ENCODE results near the gene ZNF281.

ZNF281 gene

DNA sequence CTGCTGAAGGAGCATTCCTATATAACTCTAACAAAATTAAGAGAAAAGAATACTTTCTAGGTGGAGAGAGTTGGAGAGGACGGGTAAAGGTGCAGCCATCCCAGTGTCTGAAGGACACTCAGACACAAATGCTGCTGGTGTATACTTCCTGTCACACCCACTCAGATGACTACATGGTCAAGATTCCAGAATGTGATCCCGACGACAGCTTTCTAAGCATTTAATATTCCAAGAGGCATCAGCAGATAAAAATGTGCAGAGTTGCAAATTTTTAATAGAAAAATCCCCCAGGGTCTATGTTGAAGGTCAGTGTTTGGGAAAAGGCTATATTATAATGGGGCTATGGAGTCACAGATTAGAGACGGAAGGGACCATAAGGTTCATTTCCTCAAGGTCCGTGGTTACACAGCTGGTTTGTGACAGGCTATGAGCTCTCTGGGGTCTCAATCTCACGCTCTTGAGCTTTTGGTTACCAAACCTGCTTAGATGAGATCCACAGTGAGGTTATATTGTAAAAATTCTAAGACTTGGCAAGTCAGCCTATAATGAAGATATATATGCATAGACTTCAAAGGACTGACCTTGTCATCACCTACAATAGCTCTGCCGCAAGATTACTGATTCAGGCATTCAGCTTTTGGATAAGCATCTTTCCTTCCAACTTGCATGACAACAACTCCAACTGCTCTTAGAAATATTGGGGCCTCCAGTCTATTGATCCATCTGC lies 35.1 kb downstream of the ZNF281 start:
- Histone ChIP-seq H3K4me1 (ENCODE audit: control insufficient read depth, insufficient read depth, low read length) (peaks cover 61% of the 10 kb centered on the region), H3K9ac (ENCODE audit: low read length) (no peak overlapping the region), H3K4me3 (ENCODE audit: low read depth, low read length) (0 out of 2 replicates have a peak overlapping the region, but pooled peaks have one; percentile 65), H3K9me3 (ENCODE audit: control insufficient read depth, insufficient read depth, low read depth, low read length) (no peaks in the 10 kb centered on the region), H3K27ac (ENCODE audit: low read depth, low read length) (peak overlapping the region; percentile 91), H3K36me3 (ENCODE audit: control insufficient read depth, insufficient read depth, low read length) (peaks cover 3% of the 10 kb centered on the region; the same call in 1 of the 2 replicates), H3K27me3 (ENCODE audit: control insufficient read depth, insufficient read depth, low read length) (no peaks in the 10 kb centered on the region)

- Histone ChIP-seq H3K36me3 (ENCODE audit: control insufficient read depth, insufficient read depth, low read length) (peaks cover 5% of the 10 kb centered on the region; the same call in 1 of the 2 replicates), H3K4me1 (ENCODE audit: control insufficient read depth, insufficient read depth, low read length) (peaks cover 69% of the 10 kb centered on the region), H3K27ac (ENCODE audit: low read depth, low read length) (peak overlapping the region; percentile 91), H3K4me3 (ENCODE audit: low read depth, low read length) (peak overlapping the region; percentile 65), H3K27me3 (ENCODE audit: control insufficient read depth, insufficient read depth, low read length) (no peaks in the 10 kb centered on the region), H3K9me3 (ENCODE audit: control insufficient read depth, insufficient read depth, low read depth, low read length) (no peaks in the 10 kb centered on the region), H3K9ac (ENCODE audit: low read length) (peak overlapping the region; percentile 77)
These were observed 36.0 kb downstream of the ZNF281 start for GRCh38 chr1:200373811-200374231.

DNA sequence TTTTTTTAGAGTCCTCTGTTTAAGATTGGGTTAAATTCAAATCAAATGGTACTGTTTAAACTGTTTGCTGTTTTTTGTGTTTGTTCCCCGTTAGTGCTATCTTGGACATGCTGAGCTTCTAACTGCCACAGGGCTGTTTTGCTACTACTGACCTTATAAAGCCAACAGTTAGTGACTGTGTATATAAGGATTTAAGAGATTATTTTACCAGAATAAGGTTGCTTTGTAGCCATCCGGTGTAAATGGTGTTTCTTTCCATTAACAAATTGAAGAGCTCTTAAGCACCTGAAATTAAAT lies 37.0 kb downstream of the ZNF281 start:
- Histone ChIP-seq H3K4me3 (ENCODE audit: low read depth, low read length) (peak overlapping the region; percentile 65; the same call in 1 of the 2 replicates), H3K4me1 (ENCODE audit: control insufficient read depth, insufficient read depth, low read length) (peaks cover 67% of the 10 kb centered on the region), H3K9ac (ENCODE audit: low read length) (no peak overlapping the region), H3K36me3 (ENCODE audit: control insufficient read depth, insufficient read depth, low read length) (peaks cover 5% of the 10 kb centered on the region; the same call in 1 of the 2 replicates), H3K27ac (ENCODE audit: low read depth, low read length) (no peak overlapping the region), H3K9me3 (ENCODE audit: control insufficient read depth, insufficient read depth, low read depth, low read length) (no peaks in the 10 kb centered on the region), H3K27me3 (ENCODE audit: control insufficient read depth, insufficient read depth, low read length) (no peaks in the 10 kb centered on the region)

DNA sequence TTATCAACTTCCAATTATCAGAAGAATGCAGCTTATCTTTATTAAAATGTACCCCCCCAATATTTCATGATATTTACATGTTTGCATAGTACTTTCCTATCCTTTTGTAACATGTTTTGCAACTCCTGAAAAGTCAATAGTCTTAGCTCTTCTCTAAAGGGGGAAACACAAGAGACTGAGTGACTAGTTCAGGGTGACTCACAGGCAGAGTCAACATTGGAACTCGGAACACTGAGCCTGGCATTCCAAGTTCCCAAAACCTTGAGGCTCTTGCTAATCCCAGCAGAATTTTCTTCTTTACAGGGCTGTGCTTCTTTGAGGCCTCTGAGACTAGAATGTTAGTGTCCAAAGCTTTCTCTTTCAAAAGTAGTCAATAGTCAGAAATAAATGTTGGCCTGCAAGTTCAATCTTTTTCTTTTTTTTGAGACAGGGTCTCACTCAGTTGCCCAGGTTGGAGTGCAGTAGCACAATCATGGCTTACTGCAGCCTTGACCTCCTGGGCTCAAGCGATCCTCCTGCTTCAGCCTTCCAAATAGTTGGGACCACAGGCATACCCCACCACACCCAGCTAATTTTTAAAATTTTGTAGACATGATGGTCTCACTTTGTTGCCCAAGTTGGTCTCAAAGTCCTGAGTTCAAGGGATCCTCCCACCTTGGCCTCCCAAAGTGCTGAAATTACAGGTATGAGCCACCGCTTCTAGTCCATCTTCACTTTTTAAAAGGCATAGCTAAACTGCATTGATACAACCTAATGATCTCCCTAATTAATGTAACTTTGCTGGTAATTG lies 37.5 kb downstream of the ZNF281 start:
- Histone ChIP-seq H3K9me3 (ENCODE audit: control insufficient read depth, insufficient read depth, low read depth, low read length) (no peaks in the 10 kb centered on the region), H3K27me3 (ENCODE audit: control insufficient read depth, insufficient read depth, low read length) (no peaks in the 10 kb centered on the region), H3K4me3 (ENCODE audit: low read depth, low read length) (no peak overlapping the region), H3K4me1 (ENCODE audit: control insufficient read depth, insufficient read depth, low read length) (peaks cover 69% of the 10 kb centered on the region), H3K36me3 (ENCODE audit: control insufficient read depth, insufficient read depth, low read length) (peaks cover 5% of the 10 kb centered on the region; the same call in 1 of the 2 replicates), H3K9ac (ENCODE audit: low read length) (no peak overlapping the region), H3K27ac (ENCODE audit: low read depth, low read length) (0 out of 2 replicates have a peak overlapping the region, but pooled peaks have one; percentile 6)

- Histone ChIP-seq H3K9me3 (ENCODE audit: control insufficient read depth, insufficient read depth, low read depth, low read length) (no peaks in the 10 kb centered on the region), H3K27ac (ENCODE audit: low read depth, low read length) (no peak overlapping the region), H3K4me3 (ENCODE audit: low read depth, low read length) (no peak overlapping the region), H3K27me3 (ENCODE audit: control insufficient read depth, insufficient read depth, low read length) (no peaks in the 10 kb centered on the region), H3K36me3 (ENCODE audit: control insufficient read depth, insufficient read depth, low read length) (peaks cover 7% of the 10 kb centered on the region; the same call in 1 of the 2 replicates), H3K9ac (ENCODE audit: low read length) (no peak overlapping the region), H3K4me1 (ENCODE audit: control insufficient read depth, insufficient read depth, low read length) (peaks cover 73% of the 10 kb centered on the region)
These were observed 40.1 kb downstream of the ZNF281 start for GRCh38 chr1:200369706-200370105.

- no peak overlapping the region for H3K4me3 ChIP-seq (ENCODE audit: low read depth, low read length)
- H3K9ac ChIP-seq (ENCODE audit: low read length), result peak overlapping the region; percentile 19
- H3K36me3 ChIP-seq (ENCODE audit: control insufficient read depth, insufficient read depth, low read length), result peaks cover 7% of the 10 kb centered on the region; the same call in 1 of the 2 replicates
- peaks cover 71% of the 10 kb centered on the region for H3K4me1 ChIP-seq (ENCODE audit: control insufficient read depth, insufficient read depth, low read length)
- H3K9me3 ChIP-seq (ENCODE audit: control insufficient read depth, insufficient read depth, low read depth, low read length), result no peaks in the 10 kb centered on the region
- no peak overlapping the region for H3K27ac ChIP-seq (ENCODE audit: low read depth, low read length)
- no peaks in the 10 kb centered on the region for H3K27me3 ChIP-seq (ENCODE audit: control insufficient read depth, insufficient read depth, low read length)
These were observed 40.7 kb downstream of the ZNF281 start for GRCh38 chr1:200369131-200369530.

GRCh38 chr1:200368556-200368955 lies 41.3 kb downstream of the ZNF281 start:
- no peak overlapping the region for H3K4me3 ChIP-seq (ENCODE audit: low read depth, low read length)
- H3K9ac ChIP-seq (ENCODE audit: low read length), result no peak overlapping the region
- peaks cover 71% of the 10 kb centered on the region for H3K4me1 ChIP-seq (ENCODE audit: control insufficient read depth, insufficient read depth, low read length)
- H3K36me3 ChIP-seq (ENCODE audit: control insufficient read depth, insufficient read depth, low read length), result peaks cover 7% of the 10 kb centered on the region; the same call in 1 of the 2 replicates
- no peaks in the 10 kb centered on the region for H3K9me3 ChIP-seq (ENCODE audit: control insufficient read depth, insufficient read depth, low read depth, low read length)
- H3K27me3 ChIP-seq (ENCODE audit: control insufficient read depth, insufficient read depth, low read length), result no peaks in the 10 kb centered on the region
- H3K27ac ChIP-seq (ENCODE audit: low read depth, low read length), result no peak overlapping the region

- Histone ChIP-seq H3K4me1 (ENCODE audit: control insufficient read depth, insufficient read depth, low read length) (peaks cover 71% of the 10 kb centered on the region), H3K27ac (ENCODE audit: low read depth, low read length) (no peak overlapping the region), H3K4me3 (ENCODE audit: low read depth, low read length) (no peak overlapping the region), H3K36me3 (ENCODE audit: control insufficient read depth, insufficient read depth, low read length) (peaks cover 7% of the 10 kb centered on the region; the same call in 1 of the 2 replicates), H3K27me3 (ENCODE audit: control insufficient read depth, insufficient read depth, low read length) (no peaks in the 10 kb centered on the region), H3K9ac (ENCODE audit: low read length) (no peak overlapping the region), H3K9me3 (ENCODE audit: control insufficient read depth, insufficient read depth, low read depth, low read length) (no peaks in the 10 kb centered on the region)
These were observed 41.8 kb downstream of the ZNF281 start for GRCh38 chr1:200367841-200368534.

DNA sequence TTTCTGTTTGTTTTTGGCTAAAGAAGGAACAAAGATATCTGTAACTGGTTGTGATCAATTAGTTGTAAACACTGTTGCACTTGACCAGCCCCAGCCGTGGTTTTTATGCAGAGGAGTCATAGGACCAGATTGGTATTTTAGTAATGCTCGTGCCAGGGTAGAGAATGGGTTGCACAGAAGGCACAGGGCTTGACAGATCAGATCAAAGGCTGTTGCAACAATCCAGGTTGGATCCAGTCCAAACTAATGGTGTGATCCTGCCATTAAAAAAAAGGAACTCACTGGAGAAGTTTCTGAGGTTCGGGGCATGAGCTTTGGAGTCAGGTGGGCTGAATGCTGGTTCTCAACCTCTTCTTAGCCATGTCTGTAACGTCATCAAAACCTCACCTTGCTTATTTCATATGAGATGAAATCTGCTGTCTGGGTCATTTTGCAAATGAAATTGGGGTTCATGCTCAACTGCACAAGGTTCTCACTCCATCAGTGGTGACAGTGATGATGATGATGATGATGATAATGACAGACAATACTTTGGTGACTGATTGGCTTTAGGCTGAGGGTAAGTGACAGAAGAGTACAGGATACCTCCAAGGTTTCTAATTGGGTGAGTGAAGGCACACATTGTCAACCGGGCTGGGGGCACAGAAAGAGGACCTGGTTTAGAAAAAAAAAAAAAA lies 43.1 kb downstream of the ZNF281 start:
- no peaks in the 10 kb centered on the region for H3K9me3 ChIP-seq (ENCODE audit: control insufficient read depth, insufficient read depth, low read depth, low read length)
- peaks cover 7% of the 10 kb centered on the region; the same call in 1 of the 2 replicates for H3K36me3 ChIP-seq (ENCODE audit: control insufficient read depth, insufficient read depth, low read length)
- H3K4me3 ChIP-seq (ENCODE audit: low read depth, low read length), result no peak overlapping the region
- H3K9ac ChIP-seq (ENCODE audit: low read length), result no peak overlapping the region
- H3K27me3 ChIP-seq (ENCODE audit: control insufficient read depth, insufficient read depth, low read length), result no peaks in the 10 kb centered on the region
- H3K4me1 ChIP-seq (ENCODE audit: control insufficient read depth, insufficient read depth, low read length), result peaks cover 71% of the 10 kb centered on the region
- H3K27ac ChIP-seq (ENCODE audit: low read depth, low read length), result no peak overlapping the region

- H3K36me3 ChIP-seq (ENCODE audit: control insufficient read depth, insufficient read depth, low read length), result peaks cover 7% of the 10 kb centered on the region; the same call in 1 of the 2 replicates
- H3K9ac ChIP-seq (ENCODE audit: low read length), result peak overlapping the region; percentile 2
- H3K27ac ChIP-seq (ENCODE audit: low read depth, low read length), result peak overlapping the region; percentile 96; the same call in 1 of the 2 replicates
- no peaks in the 10 kb centered on the region for H3K27me3 ChIP-seq (ENCODE audit: control insufficient read depth, insufficient read depth, low read length)
- H3K4me3 ChIP-seq (ENCODE audit: low read depth, low read length), result 0 out of 2 replicates have a peak overlapping the region, but pooled peaks have one; percentile 8
- no peaks in the 10 kb centered on the region for H3K9me3 ChIP-seq (ENCODE audit: control insufficient read depth, insufficient read depth, low read depth, low read length)
- H3K4me1 ChIP-seq (ENCODE audit: control insufficient read depth, insufficient read depth, low read length), result peaks cover 65% of the 10 kb centered on the region
These were observed 43.9 kb downstream of the ZNF281 start for GRCh38 chr1:200365897-200366426.
